ENCODE data around the gene HBEGF. TPM values are rescaled to one million over a fixed set of nuclear protein-coding genes. Genes with fewer than 3 reads are reported as not detected.
A peak's percentile ranks its signal among the peaks of the same experiment; 100 is the strongest.

HBEGF gene
- total RNA-seq, 1 experiment from 2014 or later, result 2.4 TPM

- Histone ChIP-seq H3K9ac (ENCODE audit: extremely low read depth, insufficient read length, low read length) (no peak overlapping the region), H2AFZ (ENCODE audit: low read length) (no peak overlapping the region), H3K9me3 (ENCODE audit: control insufficient read depth, low read depth, low read length) (no peaks in the 10 kb centered on the region), H3K79me1 (ENCODE audit: insufficient read depth, low read depth, low read length, poor library complexity, severe bottlenecking) (peaks cover 11% of the 10 kb centered on the region), H4K8ac (replicated peaks; ENCODE audit: insufficient read length, low read depth, low read length) (no peak overlapping the region), H2BK20ac (ENCODE audit: low read depth, low read length, poor library complexity, severe bottlenecking) (no peak overlapping the region), H3K18ac (ENCODE audit: insufficient read length, low read depth, low read length) (no peak overlapping the region), H2BK120ac (ENCODE audit: low read depth, low read length, poor library complexity, severe bottlenecking) (no peak overlapping the region), H2AK5ac (ENCODE audit: insufficient read length, low read length) (no peak overlapping the region), H3K14ac (ENCODE audit: insufficient read depth, low read length) (no peak overlapping the region), H3K4me1 (ENCODE audit: insufficient read depth, low read length) (no peaks in the 10 kb centered on the region), H3K23ac (ENCODE audit: insufficient read length, low read depth, low read length) (no peak overlapping the region), H3K56ac (ENCODE audit: insufficient read length, low read depth, low read length) (no peak overlapping the region), H2BK15ac (ENCODE audit: low read depth, low read length) (no peak overlapping the region), H3K27me3 (ENCODE audit: insufficient read depth, low read length) (no peaks in the 10 kb centered on the region), H3K27ac (ENCODE audit: insufficient read length, low read depth, low read length) (no peak overlapping the region), H3K79me2 (ENCODE audit: insufficient read depth, low read length) (peaks cover 10% of the 10 kb centered on the region; the same call in 1 of the 2 replicates), H2BK12ac (ENCODE audit: insufficient read length, low read depth, low read length) (no peak overlapping the region), H3K4ac (ENCODE audit: low read depth, low read length) (no peak overlapping the region), H2BK5ac (ENCODE audit: insufficient read length, low read length) (no peak overlapping the region), H4K91ac (ENCODE audit: insufficient read length, low read depth, low read length) (no peak overlapping the region), H3K4me2 (ENCODE audit: insufficient read depth, insufficient read length, low read length) (no peak overlapping the region), H4K5ac (ENCODE audit: insufficient read length, low read depth, low read length) (no peak overlapping the region), H3K23me2 (ENCODE audit: insufficient read length, low read depth, low read length, poor library complexity, severe bottlenecking) (peaks cover 11% of the 10 kb centered on the region), H4K20me1 (ENCODE audit: control insufficient read depth, insufficient read depth, insufficient read length) (no peaks in the 10 kb centered on the region), H3T11ph (ENCODE audit: low read length) (no peak overlapping the region)
- peaks cover under 1% of the 10 kb centered on the region for H3K27me3 Mint-ChIP-seq (ENCODE audit: low read depth)
- WGBS (ENCODE audit: extremely low coverage, insufficient read length, low lambda C conversion rate), result no CpG with 5 or more reads among the region's 1 CpG
- H3K36me3 Mint-ChIP-seq (ENCODE audit: insufficient read depth in 1 of 3, low read depth in 3 of 3), result peaks cover 3 to 21% (median 21%) of the 10 kb centered on the region in 3 experiments
- DNase-seq, result no peak
- H3K9me3 Mint-ChIP-seq, result peaks cover 0 to 2% of the 10 kb centered on the region in 2 experiments; a peak in 1 of 5 replicates
- H3K4me1 Mint-ChIP-seq, result peaks cover 7 to 10% of the 10 kb centered on the region in 2 experiments
- no peak overlapping the region for H3K27ac Mint-ChIP-seq
- H3K4me3 Mint-ChIP-seq, result peak overlapping the region; percentile 3 to 99; a peak in 3 of 5 replicates
- no peak for TF ChIP-seq CTCF (conservative IDR thresholded peaks at IDR 0.05)
Measured at GRCh38 chr5:140301136-140301535, 45.3 kb downstream of the HBEGF start.

Measured in H9 (cell line).